GM12892 (cell line): Measurements from ENCODE around the gene MAPK8IP3.

Experiments
- POLR2A ChIP-seq: IDR thresholded peaks from 2 replicates; pipeline ENCODE4 v1.6.1; 2011; ENCODE audit warnings: low read depth, low read length, control low read depth
- POLR2AphosphoS5 ChIP-seq: IDR thresholded peaks from 2 replicates; pipeline ENCODE4 v1.6.1; 2011; ENCODE audit warnings: low read depth, low read length, control low read depth

DNA sequence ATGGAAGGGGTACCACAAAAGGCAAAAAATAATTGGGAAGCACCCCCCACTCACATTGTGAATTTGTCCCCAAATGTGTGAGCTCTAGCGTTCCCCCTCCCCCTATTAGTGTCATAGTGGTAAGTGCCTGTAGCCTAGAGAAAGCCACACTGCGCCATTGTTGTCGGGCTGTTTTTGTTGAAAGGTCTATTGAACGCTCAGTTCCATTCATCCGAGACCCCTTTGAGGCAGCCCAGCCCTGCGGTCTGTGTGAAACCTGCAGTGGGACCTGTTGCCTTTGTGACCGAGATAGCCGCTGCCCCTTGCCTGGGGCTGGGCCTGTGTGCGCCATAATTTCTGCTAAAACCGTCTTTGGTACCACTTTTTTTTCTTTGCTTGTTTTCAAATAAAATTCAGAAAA lies 25.0 kb upstream of the MAPK8IP3 start:
- TF ChIP-seq POLR2A: no peak
- TF ChIP-seq POLR2AphosphoS5: no peak
